GM23248 (cell line): ENCODE results near the gene SERAC1.

Experiments used
- EZH2 ChIP-seq: fragments of 200-600 bp; sonication (generic); IDR thresholded peaks from 2 replicates; pipeline ENCODE4 v1.6.1; 2018; ENCODE audit warnings: antibody characterized with exemption, mild to moderate bottlenecking; ENCODE audit not compliant: insufficient read depth, poor library complexity, severe bottlenecking
- EZH2phosphoT487 ChIP-seq: fragments of 200-600 bp; sonication (generic); IDR thresholded peaks from 2 replicates; pipeline ENCODE4 v1.6.1; 2018; ENCODE audit warnings: antibody characterized with exemption, moderate library complexity, mild to moderate bottlenecking, low read depth; ENCODE audit not compliant: insufficient read depth

DNA sequence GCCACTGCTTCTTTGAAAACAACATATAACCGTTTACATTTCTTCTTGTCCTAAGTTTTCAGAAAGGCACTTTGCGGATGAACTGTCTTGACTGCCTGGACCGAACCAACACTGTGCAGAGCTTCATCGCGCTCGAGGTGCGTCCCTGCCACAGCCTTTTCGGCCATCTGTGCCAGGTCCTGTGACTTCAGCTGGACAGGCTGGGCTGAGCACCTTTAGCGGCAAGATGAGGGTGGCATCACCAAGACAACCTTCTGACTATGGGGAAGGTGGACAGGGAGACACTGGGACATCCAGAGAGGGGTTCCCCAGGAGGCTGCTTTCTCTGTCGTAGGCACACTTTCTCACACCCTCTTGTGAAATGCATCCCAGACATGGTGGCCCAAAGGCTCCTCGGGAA is 104.3 kb downstream of the SERAC1 start:
- no peak for TF ChIP-seq EZH2
- TF ChIP-seq EZH2phosphoT487 = no peak
